A673 (cell line): ENCODE measurements around the gene ERI3. TPM values are rescaled to one million over a fixed set of nuclear protein-coding genes. Genes with fewer than 3 reads are reported as not detected.

ENCODE experiments used
- BruUV-seq: library from RNA; stranded (reverse); fragments of 400-500 nt; replicated peaks from 2 replicates; lab custom pipeline; 2021; lab: Mats Ljungman, UMichigan
- CTCF ChIA-PET: fragments of 300-600 bp; sonication (Branson Sonifier 250); formaldehyde crosslinking; loops from one replicate; lab custom pipeline; 2022; ENCODE audit warnings: antibody characterized with exemption; lab: Charles Lee
- POLR2A ChIA-PET: fragments of 300-600 bp; sonication (Branson Sonifier 250); formaldehyde crosslinking; loops from one replicate; lab custom pipeline; 2022; ENCODE audit warnings: antibody characterized with exemption; ENCODE audit not compliant: low non-redundant PET; lab: Charles Lee
- DNase-seq: peaks from one replicate; pipeline ENCODE4 v3.0.0-alpha.2; 2015; ENCODE audit warnings: low spot score
- H3K27ac ChIP-seq: fragments of 200-600 bp; sonication (generic); 2 replicates; pipeline ENCODE4 v1.5.1; 2016; ENCODE audit warnings: mixed run types, low read depth, mild to moderate bottlenecking, mixed read lengths, antibody characterized with exemption, low read length; ENCODE audit not compliant: poor library complexity, severe bottlenecking
- H3K27me3 ChIP-seq: fragments of 200-600 bp; sonication (generic); replicated peaks from 2 replicates; pipeline ENCODE4 v1.6.1; 2017; ENCODE audit warnings: mixed run types, low read depth, mild to moderate bottlenecking, mixed read lengths, antibody characterized with exemption, low read length; ENCODE audit not compliant: insufficient read depth, poor library complexity
- H3K36me3 ChIP-seq: fragments of 200-600 bp; sonication (generic); 2 replicates; pipeline ENCODE4 v1.6.1; 2016; ENCODE audit warnings: mixed run types, mild to moderate bottlenecking, mixed read lengths, antibody characterized with exemption, low read length; ENCODE audit not compliant: insufficient read depth, poor library complexity, severe bottlenecking
- H3K4me1 ChIP-seq: fragments of 200-600 bp; sonication (generic); 2 replicates; pipeline ENCODE4 v1.6.1; 2017; ENCODE audit warnings: mixed run types, mild to moderate bottlenecking, mixed read lengths, antibody characterized with exemption, low read length; ENCODE audit not compliant: insufficient read depth, poor library complexity, severe bottlenecking
- H3K4me3 ChIP-seq: fragments of 200-600 bp; sonication (generic); 2 replicates; pipeline ENCODE4 v1.5.1; 2016; ENCODE audit warnings: low read depth, mixed run types, mild to moderate bottlenecking, mixed read lengths, low read length; ENCODE audit not compliant: poor library complexity, severe bottlenecking
- H3K9me3 ChIP-seq: fragments of 200-600 bp; sonication (generic); 2 replicates; pipeline ENCODE4 v1.6.1; 2016; ENCODE audit warnings: mixed run types, low read depth, mild to moderate bottlenecking, mixed read lengths, antibody characterized with exemption, low read length; ENCODE audit not compliant: poor library complexity, severe bottlenecking
- EZH2 ChIP-seq: fragments of 200-600 bp; sonication (generic); IDR thresholded peaks from 2 replicates; pipeline ENCODE4 v1.6.1; 2017; ENCODE audit warnings: borderline replicate concordance, low read depth, mild to moderate bottlenecking, mixed read lengths, antibody characterized with exemption, low read length; ENCODE audit not compliant: poor library complexity, severe bottlenecking
- intact Hi-C: fragments of 100-400 bp; cut with micrococcal nuclease; formaldehyde crosslinking; loops from one replicate; pipeline ENCODE4 v1.10.0; 2022; ENCODE audit not compliant: unreplicated experiment
- total RNA-seq: library from RNA; stranded (reverse); gene quantifications from 2 replicates; pipeline ENCODE4 v1.2.3, GENCODE V29; 2021
- TF ChIP-seq, protein P1 (sequence below): fragments of 300-800, 200-600 bp; sonication (generic); conservative IDR thresholded peaks from 2 replicates; pipeline ENCODE4 v1.5.1; 2017; ENCODE audit warnings: low read depth, mild to moderate bottlenecking, antibody characterized with exemption, low read length, moderate library complexity, mixed read lengths

The ERI3 gene
- total RNA-seq, 1 experiment from 2014 or later, result 97.9 TPM

DNA sequence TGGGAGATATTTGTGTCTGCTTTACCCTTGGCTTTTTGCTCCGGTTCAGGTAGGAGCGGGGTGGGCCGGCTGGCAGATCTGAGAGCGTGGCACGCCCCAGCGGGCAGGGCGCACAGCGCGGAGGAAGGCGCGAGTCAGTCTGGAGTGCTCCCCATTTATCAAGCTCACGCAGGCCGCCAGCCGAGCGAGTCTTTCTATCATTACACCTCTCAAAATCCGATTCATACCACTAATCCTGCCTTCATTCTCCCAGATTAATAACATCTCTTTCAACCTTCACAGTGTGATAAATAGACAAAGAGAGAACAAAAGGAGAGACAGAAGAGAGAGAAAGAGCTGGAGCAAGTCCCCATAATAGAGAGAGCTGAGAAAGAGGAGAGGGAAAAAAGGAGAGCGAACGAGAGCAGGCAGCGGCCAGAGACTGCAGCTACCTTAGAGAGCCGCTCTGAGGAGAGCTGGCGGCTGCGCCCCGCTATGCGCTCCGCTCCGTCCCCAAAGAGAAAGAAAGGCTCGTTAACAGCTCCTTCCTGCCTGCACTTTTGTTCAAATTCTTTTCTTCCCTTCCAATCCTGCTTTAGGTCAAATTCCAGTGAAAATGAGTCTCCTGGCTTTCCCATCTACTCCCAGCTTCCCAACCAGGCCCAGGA is 93.8 kb downstream of the ERI3 start:
- Histone ChIP-seq H3K27me3 (no peaks in the 10 kb centered on the region), H3K36me3 (no peaks in the 10 kb centered on the region), H3K4me3 (no peak overlapping the region), H3K27ac (no peak overlapping the region), H3K9me3 (no peaks in the 10 kb centered on the region), H3K4me1 (peaks cover 7% of the 10 kb centered on the region)
- intact Hi-C loops, result no loop called here
- no TSS peak for BruUV-seq
- POLR2A ChIA-PET, result no interaction called here
- CTCF ChIA-PET, result no interaction called here
- TF ChIP-seq, protein P1, sequence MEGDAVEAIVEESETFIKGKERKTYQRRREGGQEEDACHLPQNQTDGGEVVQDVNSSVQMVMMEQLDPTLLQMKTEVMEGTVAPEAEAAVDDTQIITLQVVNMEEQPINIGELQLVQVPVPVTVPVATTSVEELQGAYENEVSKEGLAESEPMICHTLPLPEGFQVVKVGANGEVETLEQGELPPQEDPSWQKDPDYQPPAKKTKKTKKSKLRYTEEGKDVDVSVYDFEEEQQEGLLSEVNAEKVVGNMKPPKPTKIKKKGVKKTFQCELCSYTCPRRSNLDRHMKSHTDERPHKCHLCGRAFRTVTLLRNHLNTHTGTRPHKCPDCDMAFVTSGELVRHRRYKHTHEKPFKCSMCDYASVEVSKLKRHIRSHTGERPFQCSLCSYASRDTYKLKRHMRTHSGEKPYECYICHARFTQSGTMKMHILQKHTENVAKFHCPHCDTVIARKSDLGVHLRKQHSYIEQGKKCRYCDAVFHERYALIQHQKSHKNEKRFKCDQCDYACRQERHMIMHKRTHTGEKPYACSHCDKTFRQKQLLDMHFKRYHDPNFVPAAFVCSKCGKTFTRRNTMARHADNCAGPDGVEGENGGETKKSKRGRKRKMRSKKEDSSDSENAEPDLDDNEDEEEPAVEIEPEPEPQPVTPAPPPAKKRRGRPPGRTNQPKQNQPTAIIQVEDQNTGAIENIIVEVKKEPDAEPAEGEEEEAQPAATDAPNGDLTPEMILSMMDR, result no peak
- no peak for TF ChIP-seq EZH2
- no peak for DNase-seq

DNA sequence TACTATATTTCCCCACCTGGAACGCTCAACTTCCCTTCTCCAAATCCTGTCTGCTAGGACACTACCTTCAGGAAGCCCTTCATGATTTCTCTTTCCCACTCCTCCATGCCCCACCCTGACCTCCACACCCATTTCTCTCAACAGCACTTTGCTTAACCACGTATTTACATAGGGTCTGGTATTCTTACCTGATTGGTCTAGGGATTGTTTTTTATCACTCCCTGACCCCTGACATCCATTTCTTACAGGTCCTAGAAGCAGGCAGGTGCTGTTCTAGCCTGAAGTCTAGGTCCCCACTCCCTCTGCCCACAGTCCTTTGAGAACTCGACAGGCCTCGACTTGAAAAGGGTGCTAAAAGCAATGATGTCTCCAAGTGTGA is 94.3 kb downstream of the ERI3 start:
- POLR2A ChIA-PET, result no interaction called here
- Histone ChIP-seq H3K27ac (no peak overlapping the region), H3K27me3 (no peaks in the 10 kb centered on the region), H3K4me1 (peaks cover 7% of the 10 kb centered on the region), H3K36me3 (no peaks in the 10 kb centered on the region), H3K9me3 (no peaks in the 10 kb centered on the region), H3K4me3 (no peak overlapping the region)
- BruUV-seq, result no TSS peak
- no peak for DNase-seq
- TF ChIP-seq, protein P1, result no peak
- TF ChIP-seq EZH2, result no peak
- CTCF ChIA-PET, result no interaction called here
- intact Hi-C loops, result no loop called here

DNA sequence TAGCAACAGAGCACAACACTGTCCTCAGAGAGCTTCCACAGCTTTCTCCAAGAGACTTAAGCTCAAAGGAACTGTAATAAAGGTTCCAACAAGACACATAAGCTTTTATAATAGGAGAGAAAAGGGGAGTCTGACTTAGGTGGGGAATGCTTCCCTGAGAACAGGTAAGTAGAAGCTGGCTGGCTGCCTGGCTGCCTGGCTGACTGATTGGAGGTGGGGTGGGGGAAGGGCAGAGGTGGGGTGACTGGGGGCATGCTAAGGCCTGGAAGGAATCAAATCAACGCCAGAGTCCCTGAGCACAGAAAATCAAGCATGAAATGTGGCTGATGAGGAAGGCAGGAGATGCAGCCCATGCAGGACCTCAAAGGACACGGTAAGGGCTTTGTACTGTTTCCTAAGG is 96.0 kb downstream of the ERI3 start:
- no peaks in the 10 kb centered on the region for H3K9me3 ChIP-seq
- H3K4me3 ChIP-seq, result no peak overlapping the region
- TF ChIP-seq, protein P1, result no peak
- TF ChIP-seq EZH2, result no peak
- BruUV-seq, result no TSS peak
- no peak for DNase-seq
- ChIA-PET POLR2A (no interaction called here), CTCF (no interaction called here)
- H3K4me1 ChIP-seq, result peaks cover 7% of the 10 kb centered on the region
- intact Hi-C loops, result no loop called here
- H3K27me3 ChIP-seq, result no peaks in the 10 kb centered on the region
- H3K27ac ChIP-seq, result no peak overlapping the region
- H3K36me3 ChIP-seq, result no peaks in the 10 kb centered on the region
